ENCODE measurements around the gene SPNS3. TPM values are rescaled to one million over a fixed set of nuclear protein-coding genes. Genes with fewer than 3 reads are reported as not detected.

SPNS3 gene
- total and polyA plus RNA-seq, 10 donors: 1.1 to 7.2 (median 3.9) TPM

GRCh38 chr17:4448197-4448980, 14.6 kb downstream of the SPNS3 start:
- Histone ChIP-seq H3K27ac (peak overlapping the region in 6 of 8 donors; percentile 29 to 73 (median 56)), H3K9me3 (no peaks in the 10 kb centered on the region), H3K4me1 (peaks cover 17 to 72% (median 47%) of the 10 kb centered on the region in 6 donors), H3K36me3 (no peaks in the 10 kb centered on the region), H3K4me3 (no peak overlapping the region), H3K27me3 (replicated peaks in 1 of 7) (no peaks in the 10 kb centered on the region)
- TF ChIP-seq POLR2A (IDR thresholded peaks at IDR 0.05): no peak
- no peak for TF ChIP-seq CTCF (IDR thresholded peaks at IDR 0.05 in 8 of 11, conservative IDR thresholded peaks at IDR 0.05 in 3 of 11)
- no peak for TF ChIP-seq POLR2AphosphoS5 (IDR thresholded peaks at IDR 0.05)
- no peak for DNase-seq
- intact Hi-C loops (cut with DNase I; ENCODE audit: low total_unique reads): no loop called here
- WGBS, 5 donors: 60 to 81% (median 74%) methylated on average over 7 to 11 of the region's 11 CpGs

- intact Hi-C loops (cut with DNase I; ENCODE audit: low total_unique reads): no loop called here
- no peak for DNase-seq
- WGBS, 5 donors: 29 to 60% (median 36%) methylated on average over 11 of the region's 11 CpGs
- no peaks in the 10 kb centered on the region for H3K9me3 ChIP-seq
- H3K27me3 ChIP-seq (replicated peaks in 1 of 7): no peaks in the 10 kb centered on the region
- TF ChIP-seq POLR2AphosphoS5 (IDR thresholded peaks at IDR 0.05) (peak; percentile 61 to 83 (median 77)), POLR2A (IDR thresholded peaks at IDR 0.05) (no peak)
- H3K27ac ChIP-seq: peak overlapping the region in 6 of 8 donors; percentile 38 to 73 (median 58)
- no peaks in the 10 kb centered on the region for H3K36me3 ChIP-seq
- H3K4me1 ChIP-seq: peaks cover 17 to 65% (median 41%) of the 10 kb centered on the region in 6 donors
- no peak overlapping the region for H3K4me3 ChIP-seq
Measured at GRCh38 chr17:4449736-4450135, 16.0 kb downstream of the SPNS3 start.

GRCh38 chr17:4450710-4451316, 17.1 kb downstream of the SPNS3 start:
- no peaks in the 10 kb centered on the region for H3K36me3 ChIP-seq
- H3K4me1 ChIP-seq: peaks cover 17 to 56% (median 35%) of the 10 kb centered on the region in 6 donors
- peak in 2 of 3 donors; percentile 33 to 43 for TF ChIP-seq POLR2AphosphoS5 (IDR thresholded peaks at IDR 0.05)
- no peak for TF ChIP-seq POLR2A (IDR thresholded peaks at IDR 0.05)
- intact Hi-C loops (cut with DNase I; ENCODE audit: low total_unique reads): no loop called here
- peak overlapping the region in 1 of 8 donors; percentile 73 for H3K27ac ChIP-seq
- H3K27me3 ChIP-seq (replicated peaks in 1 of 7): no peaks in the 10 kb centered on the region
- DNase-seq: no peak
- no peaks in the 10 kb centered on the region for H3K9me3 ChIP-seq
- 74 to 88% (median 79%) methylated on average over 14 of the region's 14 CpGs for WGBS, 5 donors
- no peak overlapping the region for H3K4me3 ChIP-seq

GRCh38 chr17:4453812-4454591, 20.3 kb downstream of the SPNS3 start:
- Histone ChIP-seq H3K4me3 (no peak overlapping the region), H3K36me3 (no peaks in the 10 kb centered on the region), H3K27ac (no peak overlapping the region), H3K9me3 (no peaks in the 10 kb centered on the region), H3K27me3 (replicated peaks in 1 of 7) (no peaks in the 10 kb centered on the region), H3K4me1 (peaks cover 0 to 24% (median 10%) of the 10 kb centered on the region in 6 donors)
- DNase-seq: no peak
- WGBS, 5 donors: 65 to 91% (median 82%) methylated on average over 8 to 9 of the region's 9 CpGs
- intact Hi-C loops (cut with DNase I; ENCODE audit: low total_unique reads): no loop called here
- no peak for TF ChIP-seq POLR2AphosphoS5 (IDR thresholded peaks at IDR 0.05)
- TF ChIP-seq CTCF (IDR thresholded peaks at IDR 0.05 in 8 of 11, conservative IDR thresholded peaks at IDR 0.05 in 3 of 11): no peak
- no peak for TF ChIP-seq POLR2A (IDR thresholded peaks at IDR 0.05)

Measured in spleen (tissue), 11 donors.